IMR-90 (cell line): ENCODE results near the gene GPR32. TPM values are rescaled to one million over a fixed set of nuclear protein-coding genes. Genes with fewer than 3 reads are reported as not detected.

Source experiments
- ATAC-seq: fragments of 200-7000 bp; cut with Tn5 transposase; 2 replicates; pipeline ENCODE4 v1.9.1; 2020; ENCODE audit warnings: low read depth, mild to moderate bottlenecking, moderate library complexity
- BruUV-seq: library from RNA; stranded (reverse); fragments of 400-500 nt; replicated peaks from 2 replicates; lab custom pipeline; 2021; lab: Mats Ljungman, UMichigan
- CTCF ChIA-PET: fragments of 300-600 bp; formaldehyde crosslinking; extraction: SDS; loops from one replicate; lab custom pipeline; 2021; ENCODE audit warnings: antibody characterized with exemption; lab: Yijun Ruan, JAX
- POLR2A ChIA-PET: fragments of 300-600 bp; sonication (Branson Sonifier 250); formaldehyde crosslinking; loops from one replicate; lab custom pipeline; 2022; ENCODE audit warnings: antibody characterized with exemption; ENCODE audit not compliant: unreplicated experiment; lab: Charles Lee
- DNase-seq: peaks from one replicate; pipeline ENCODE4 v3.0.0; 2013
- H2AFZ ChIP-seq: replicated peaks from 2 replicates; pipeline ENCODE3; 2013; ENCODE audit warnings: low read length, mild to moderate bottlenecking; ENCODE audit not compliant: poor library complexity
- H2AK5ac ChIP-seq: 2 replicates; pipeline ENCODE4 v1.6.1; 2013; ENCODE audit warnings: low read depth, low read length, inconsistent platforms
- H2AK9ac ChIP-seq: replicated peaks from 2 replicates; pipeline ENCODE3; 2013; ENCODE audit warnings: mild to moderate bottlenecking, low read depth, low read length, moderate library complexity; ENCODE audit not compliant: poor library complexity
- H2BK120ac ChIP-seq: 2 replicates; pipeline ENCODE4 v1.6.1; 2013; ENCODE audit warnings: low read depth, low read length, inconsistent platforms
- H2BK15ac ChIP-seq: 3 replicates; pipeline ENCODE4 v1.6.1; 2013; ENCODE audit warnings: low read depth, low read length, inconsistent platforms
- H2BK20ac ChIP-seq: 2 replicates; pipeline ENCODE4 v1.6.1; 2013; ENCODE audit warnings: low read depth, mild to moderate bottlenecking, inconsistent platforms, low read length, moderate library complexity
- H2BK5ac ChIP-seq: 2 replicates; pipeline ENCODE4 v1.6.1; 2013; ENCODE audit warnings: mild to moderate bottlenecking, low read depth, low read length, inconsistent platforms; ENCODE audit not compliant: poor library complexity, severe bottlenecking
- H3K14ac ChIP-seq: replicated peaks from 2 replicates; pipeline ENCODE4 v1.6.1; 2013; ENCODE audit warnings: low read depth, low read length, inconsistent platforms
- H3K18ac ChIP-seq: 2 replicates; pipeline ENCODE4 v1.6.1; 2013; ENCODE audit warnings: low read depth, low read length, control low read depth
- H3K23ac ChIP-seq: 2 replicates; pipeline ENCODE4 v1.6.1; 2013; ENCODE audit warnings: low read depth, low read length, inconsistent platforms
- H3K27ac ChIP-seq: 2 replicates; pipeline ENCODE4 v1.5.1; 2013; ENCODE audit warnings: mild to moderate bottlenecking, control low read depth, low read length; ENCODE audit not compliant: insufficient read depth
- H3K27me3 ChIP-seq: 2 replicates; pipeline ENCODE4 v1.6.1; 2013; ENCODE audit warnings: low read length; ENCODE audit not compliant: control insufficient read depth, insufficient read depth
- H3K36me3 ChIP-seq: 2 replicates; pipeline ENCODE4 v1.6.1; 2013; ENCODE audit warnings: low read length, mixed read lengths; ENCODE audit not compliant: control insufficient read depth, insufficient read depth
- H3K4ac ChIP-seq: 2 replicates; pipeline ENCODE4 v1.6.1; 2013; ENCODE audit warnings: low read depth, low read length, inconsistent platforms
- H3K4me1 ChIP-seq: 2 replicates; pipeline ENCODE4 v1.6.1; 2013; ENCODE audit warnings: low read length, mixed read lengths; ENCODE audit not compliant: control insufficient read depth, insufficient read depth
- H3K4me2 ChIP-seq: 2 replicates; pipeline ENCODE4 v1.6.1; 2013; ENCODE audit warnings: low read depth, mild to moderate bottlenecking, control low read depth, low read length, moderate library complexity
- H3K4me3 ChIP-seq: 2 replicates; pipeline ENCODE4 v1.5.1; 2013; ENCODE audit warnings: low read depth, mild to moderate bottlenecking, control low read depth, low read length, moderate library complexity; ENCODE audit not compliant: insufficient read depth
- H3K56ac ChIP-seq: 2 replicates; pipeline ENCODE4 v1.6.1; 2013; ENCODE audit warnings: low read length, inconsistent platforms; ENCODE audit not compliant: insufficient read depth; ENCODE audit errors: extremely low read depth
- H3K79me1 ChIP-seq, 2 experiments: 2 replicates each; pipeline ENCODE4 v1.6.1; 2013; ENCODE audit warnings: low read length in 2 of 2, inconsistent platforms in 1 of 2, low read depth in 1 of 2
- H3K9ac ChIP-seq: 2 replicates; pipeline ENCODE4 v1.6.1; 2013; ENCODE audit warnings: low read depth, low read length, control low read depth
- H3K9me1 ChIP-seq: 2 replicates; pipeline ENCODE4 v1.6.1; 2013; ENCODE audit warnings: low read length, inconsistent platforms; ENCODE audit not compliant: insufficient read depth
- H3K9me3 ChIP-seq: 2 replicates; pipeline ENCODE4 v1.6.1; 2013; ENCODE audit warnings: low read length; ENCODE audit not compliant: control insufficient read depth, insufficient read depth
- H4K20me1 ChIP-seq: 2 replicates; pipeline ENCODE4 v1.6.1; 2013; ENCODE audit warnings: low read length, inconsistent platforms; ENCODE audit not compliant: insufficient read depth
- H4K5ac ChIP-seq: 2 replicates; pipeline ENCODE4 v1.6.1; 2013; ENCODE audit warnings: mild to moderate bottlenecking, low read depth, low read length, control low read depth
- H4K8ac ChIP-seq, 2 experiments: 2 replicates each; pipeline ENCODE4 v1.6.1; 2013; ENCODE audit warnings: low read depth in 2 of 2, low read length in 2 of 2, control low read depth in 1 of 2, inconsistent platforms in 1 of 2
- H4K91ac ChIP-seq: 2 replicates; pipeline ENCODE4 v1.6.1; 2013; ENCODE audit warnings: low read depth, low read length, inconsistent platforms; ENCODE audit not compliant: insufficient read depth
- CEBPB ChIP-seq: IDR thresholded peaks from 2 replicates; pipeline ENCODE4 v1.6.1; 2012; ENCODE audit warnings: low read depth, low read length, improper control_type of control experiment
- CHD1 ChIP-seq: IDR thresholded peaks from 2 replicates; pipeline ENCODE4 v1.6.1; 2012; ENCODE audit warnings: low read depth, low read length, improper control_type of control experiment
- ELK1 ChIP-seq: fragments of 150-350 bp; IDR thresholded peaks from 2 replicates; pipeline ENCODE4 v1.6.1; 2016; ENCODE audit warnings: low read depth, mild to moderate bottlenecking, low read length, moderate library complexity, borderline replicate concordance
- FOS ChIP-seq: fragments of 150-350 bp; IDR thresholded peaks from 2 replicates; pipeline ENCODE4 v1.6.1; 2016; ENCODE audit warnings: low read depth, low read length
- MAZ ChIP-seq: IDR thresholded peaks from 2 replicates; pipeline ENCODE4 v1.6.1; 2012; ENCODE audit warnings: low read depth, mild to moderate bottlenecking, low read length, improper control_type of control experiment, moderate library complexity, borderline replicate concordance
- MXI1 ChIP-seq: IDR thresholded peaks from 2 replicates; pipeline ENCODE4 v1.6.1; 2012; ENCODE audit warnings: low read depth, mild to moderate bottlenecking, low read length, moderate library complexity, borderline replicate concordance
- NFE2L2 ChIP-seq: fragments of 150-350 bp; IDR thresholded peaks from 2 replicates; pipeline ENCODE4 v1.6.1; 2016; ENCODE audit warnings: low read depth, mild to moderate bottlenecking, low read length
- RFX5 ChIP-seq: IDR thresholded peaks from 2 replicates; pipeline ENCODE4 v1.8.0; 2012; ENCODE audit warnings: low read depth, mild to moderate bottlenecking, low read length, moderate library complexity
- SMC3 ChIP-seq: fragments of 150-350 bp; IDR thresholded peaks from 2 replicates; pipeline ENCODE4 v1.6.1; 2016; ENCODE audit warnings: low read depth, mild to moderate bottlenecking, antibody characterized with exemption, low read length, moderate library complexity
- USF2 ChIP-seq: fragments of 150-350 bp; IDR thresholded peaks from 2 replicates; pipeline ENCODE4 v1.6.1; 2017; ENCODE audit warnings: mild to moderate bottlenecking, antibody characterized with exemption, low read length, low read depth
- WGBS, 2 experiments: methylation state at CpG; one replicate each; pipeline versions ENCODE4 v1.1.5 to v1.1.7; 2013; ENCODE audit warnings: missing lambda C conversion rate in 2 of 2; ENCODE audit not compliant: insufficient read length in 1 of 2; ENCODE audit errors: extremely low coverage in 2 of 2; 5-methylcytosine and 5-hydroxymethylcytosine counted together
- dilution Hi-C: fragments of 300-500 bp; cut with HindIII; formaldehyde crosslinking; loops from one replicate; pipeline ENCODE4 v1.14.3; 2018; ENCODE audit warnings: low sequenced_read_pairs; ENCODE audit not compliant: unreplicated experiment
- in situ Hi-C: fragments of 300-500 bp; cut with MboI; formaldehyde crosslinking; loops from 3 replicates; pipeline ENCODE4 v1.14.3; 2019; ENCODE audit warnings: low sequenced_read_pairs, inconsistent platforms, mixed read lengths
- intact Hi-C: fragments of 100-400 bp; cut with micrococcal nuclease; formaldehyde crosslinking; loops from 2 replicates; pipeline ENCODE4 v1.10.0; 2022
- polyA plus RNA-seq, 3 experiments: library from polyadenylated mRNA; depleted of rRNA; stranded (reverse); fragments of >200 nt; gene quantifications; 2 replicates each; pipeline ENCODE4 v1.2.3, GENCODE V29; 2012; ENCODE audit warnings: low replicate concordance in 1 of 3
- total RNA-seq: library from RNA; depleted of rRNA; stranded (reverse); fragments of >200 nt; gene quantifications from 2 replicates; pipeline ENCODE4 v1.2.3, GENCODE V29; 2012

GPR32 gene
- total and polyA plus RNA-seq, 2 of the 4 experiments (the other 2 are of a cell fraction), result not detected

- no TSS peak for BruUV-seq
Measured at GRCh38 chr19:50792272-50793250, 22.3 kb downstream of the GPR32 start.

More at GRCh38 chr19:50792272-50793250, 22.3 kb downstream of the GPR32 start:
- H3K4ac ChIP-seq, result no peak overlapping the region
- H4K5ac ChIP-seq, result no peak overlapping the region
- H2BK20ac ChIP-seq, result no peak overlapping the region
- in situ Hi-C loops (no loop called here), dilution Hi-C loops (no loop called here), intact Hi-C loops (no loop called here)
- no peaks in the 10 kb centered on the region for H3K27me3 ChIP-seq
- H3K9me1 ChIP-seq, result peaks cover 4% of the 10 kb centered on the region
- no peak overlapping the region for H3K27ac ChIP-seq
- no peak overlapping the region for H2BK15ac ChIP-seq
- DNase-seq (no peak), ATAC-seq (no peak)
- no peak overlapping the region for H2AK9ac ChIP-seq
- no peak overlapping the region for H2BK5ac ChIP-seq
- no peak overlapping the region for H3K56ac ChIP-seq
- WGBS, 2 experiments, result 100% methylated on average over 1 of the region's 13 CpGs; no CpG with 5 or more reads in 1 of the 2 experiments
- no peak overlapping the region for H3K9ac ChIP-seq
- TF ChIP-seq FOS, result no peak
- no peak for TF ChIP-seq ELK1
- no peak for TF ChIP-seq MAZ
- no peak for TF ChIP-seq MXI1
- no peak for TF ChIP-seq CEBPB
- TF ChIP-seq CHD1, result no peak
- no peak for TF ChIP-seq RFX5
- TF ChIP-seq NFE2L2, result no peak
- no peak for TF ChIP-seq USF2
- no peak for TF ChIP-seq SMC3
- H4K20me1 ChIP-seq, result peaks cover 38% of the 10 kb centered on the region
- peaks cover 0 to under 1% of the 10 kb centered on the region in 2 experiments; a peak in 1 of 4 replicates for H3K79me1 ChIP-seq
- POLR2A ChIA-PET, result interaction anchor here (0.5 to 0.6 kb wide), 2 partner anchors 41 to 254 kb away, joined by 4 to 9 read pairs; partner anchors contain the start of gene KLK15
- H2BK120ac ChIP-seq, result no peak overlapping the region
- H3K14ac ChIP-seq, result no peak overlapping the region
- no peaks in the 10 kb centered on the region for H3K4me1 ChIP-seq
- H2AK5ac ChIP-seq, result no peak overlapping the region
- H3K9me3 ChIP-seq, result no peaks in the 10 kb centered on the region
- CTCF ChIA-PET, result no interaction called here
- H2AFZ ChIP-seq, result no peak overlapping the region
- no peak overlapping the region for H4K8ac ChIP-seq
- H3K18ac ChIP-seq, result no peak overlapping the region
- no peak overlapping the region for H3K4me3 ChIP-seq
- peaks cover 6% of the 10 kb centered on the region for H3K36me3 ChIP-seq
- no peak overlapping the region for H3K23ac ChIP-seq
- H3K4me2 ChIP-seq, result no peak overlapping the region
- H4K91ac ChIP-seq, result no peak overlapping the region
